Measurements from ENCODE around the gene PIPOX.

Gene PIPOX

GRCh38 chr17:29069526-29070041 is 26.6 kb downstream of the PIPOX start:
- Histone ChIP-seq H3K9me3 (ENCODE audit: insufficient read depth, low read length) (no peaks in the 10 kb centered on the region), H3K36me3 (replicated peaks; ENCODE audit: low read depth, low read length) (no peaks in the 10 kb centered on the region), H3K4me3 (ENCODE audit: low read length) (no peak overlapping the region), H3K27ac (ENCODE audit: low read length) (no peak overlapping the region), H3K9ac (ENCODE audit: low read length) (no peak overlapping the region), H4K20me1 (ENCODE audit: insufficient read depth, low read length) (no peaks in the 10 kb centered on the region), H3K79me2 (ENCODE audit: low read length) (no peaks in the 10 kb centered on the region), H3K27me3 (ENCODE audit: low read depth, low read length) (0 out of 2 replicates have a peak, but pooled peaks cover 5% of the 10 kb centered on the region), H3K4me2 (ENCODE audit: low read length) (no peak overlapping the region), H3K4me1 (ENCODE audit: low read length) (no peaks in the 10 kb centered on the region), H2AFZ (ENCODE audit: low read depth, low read length) (no peak overlapping the region)
- TF ChIP-seq EZH2phosphoT487 (IDR thresholded peaks at IDR 0.05; ENCODE audit: low read depth): no peak
- no peak for TF ChIP-seq CTCF (IDR thresholded peaks at IDR 0.05; ENCODE audit: low read depth, low read length)

GRCh38 chr17:29070308-29070707 is 27.4 kb downstream of the PIPOX start:
- H3K27me3 ChIP-seq (ENCODE audit: low read depth, low read length): 0 out of 2 replicates have a peak, but pooled peaks cover 5% of the 10 kb centered on the region
- H3K27ac ChIP-seq (ENCODE audit: low read length): no peak overlapping the region
- no peak overlapping the region for H3K4me2 ChIP-seq (ENCODE audit: low read length)
- no peak for TF ChIP-seq CTCF (IDR thresholded peaks at IDR 0.05; ENCODE audit: low read depth, low read length)
- TF ChIP-seq EZH2phosphoT487 (IDR thresholded peaks at IDR 0.05; ENCODE audit: low read depth): no peak
- no peak overlapping the region for H3K9ac ChIP-seq (ENCODE audit: low read length)
- H4K20me1 ChIP-seq (ENCODE audit: insufficient read depth, low read length): no peaks in the 10 kb centered on the region
- H3K4me1 ChIP-seq (ENCODE audit: low read length): no peaks in the 10 kb centered on the region
- no peaks in the 10 kb centered on the region for H3K79me2 ChIP-seq (ENCODE audit: low read length)
- no peaks in the 10 kb centered on the region for H3K9me3 ChIP-seq (ENCODE audit: insufficient read depth, low read length)
- H3K4me3 ChIP-seq (ENCODE audit: low read length): no peak overlapping the region
- H2AFZ ChIP-seq (ENCODE audit: low read depth, low read length): no peak overlapping the region
- no peaks in the 10 kb centered on the region for H3K36me3 ChIP-seq (replicated peaks; ENCODE audit: low read depth, low read length)

GRCh38 chr17:29070781-29071180 is 27.8 kb downstream of the PIPOX start:
- H3K79me2 ChIP-seq (ENCODE audit: low read length): no peaks in the 10 kb centered on the region
- H3K9ac ChIP-seq (ENCODE audit: low read length): no peak overlapping the region
- no peak overlapping the region for H3K4me2 ChIP-seq (ENCODE audit: low read length)
- no peaks in the 10 kb centered on the region for H3K9me3 ChIP-seq (ENCODE audit: insufficient read depth, low read length)
- no peaks in the 10 kb centered on the region for H3K36me3 ChIP-seq (replicated peaks; ENCODE audit: low read depth, low read length)
- no peaks in the 10 kb centered on the region for H4K20me1 ChIP-seq (ENCODE audit: insufficient read depth, low read length)
- no peak overlapping the region for H3K4me3 ChIP-seq (ENCODE audit: low read length)
- H3K27me3 ChIP-seq (ENCODE audit: low read depth, low read length): 0 out of 2 replicates have a peak, but pooled peaks cover 5% of the 10 kb centered on the region
- no peaks in the 10 kb centered on the region for H3K4me1 ChIP-seq (ENCODE audit: low read length)
- no peak overlapping the region for H2AFZ ChIP-seq (ENCODE audit: low read depth, low read length)
- no peak overlapping the region for H3K27ac ChIP-seq (ENCODE audit: low read length)
- no peak for TF ChIP-seq EZH2phosphoT487 (IDR thresholded peaks at IDR 0.05; ENCODE audit: low read depth)
- TF ChIP-seq CTCF (IDR thresholded peaks at IDR 0.05; ENCODE audit: low read depth, low read length): no peak

DNA sequence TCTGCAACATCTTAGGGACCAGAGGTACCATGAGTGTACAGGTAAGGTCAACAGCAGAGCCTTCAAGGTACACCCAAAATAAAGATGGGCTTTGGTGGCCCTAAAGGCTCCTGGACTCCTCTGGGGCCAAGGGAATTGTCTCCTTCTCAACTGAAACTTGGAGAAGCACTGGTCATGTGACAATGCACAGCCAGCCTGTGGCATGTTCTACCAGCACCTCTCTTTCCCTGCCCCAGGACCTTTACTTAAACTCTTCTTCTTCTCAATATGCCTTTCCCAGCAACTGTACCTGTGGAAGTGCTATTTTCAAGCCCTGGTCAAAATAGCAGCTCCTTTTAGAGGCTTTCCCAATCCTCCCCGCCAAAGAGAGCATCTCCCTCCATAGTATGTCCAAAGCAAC is 28.4 kb downstream of the PIPOX start:
- no peak overlapping the region for H2AFZ ChIP-seq (ENCODE audit: low read depth, low read length)
- H3K27me3 ChIP-seq (ENCODE audit: low read depth, low read length): 0 out of 2 replicates have a peak, but pooled peaks cover 5% of the 10 kb centered on the region
- H3K79me2 ChIP-seq (ENCODE audit: low read length): no peaks in the 10 kb centered on the region
- no peaks in the 10 kb centered on the region for H3K9me3 ChIP-seq (ENCODE audit: insufficient read depth, low read length)
- no peaks in the 10 kb centered on the region for H4K20me1 ChIP-seq (ENCODE audit: insufficient read depth, low read length)
- no peak overlapping the region for H3K9ac ChIP-seq (ENCODE audit: low read length)
- no peak overlapping the region for H3K4me3 ChIP-seq (ENCODE audit: low read length)
- TF ChIP-seq CTCF (IDR thresholded peaks at IDR 0.05; ENCODE audit: low read depth, low read length) (no peak), EZH2phosphoT487 (IDR thresholded peaks at IDR 0.05; ENCODE audit: low read depth) (no peak)
- H3K36me3 ChIP-seq (replicated peaks; ENCODE audit: low read depth, low read length): no peaks in the 10 kb centered on the region
- no peak overlapping the region for H3K4me2 ChIP-seq (ENCODE audit: low read length)
- H3K4me1 ChIP-seq (ENCODE audit: low read length): no peaks in the 10 kb centered on the region
- H3K27ac ChIP-seq (ENCODE audit: low read length): no peak overlapping the region
